ENCODE measurements around the gene TTC39C. TPM values are rescaled to one million over a fixed set of nuclear protein-coding genes. Genes with fewer than 3 reads are reported as not detected.

The TTC39C gene
- total and polyA plus RNA-seq, 2 of the 8 experiments (the other 6 are each of a cell fraction or from before 2014, with no cell fraction given) = 8.1 to 79.1 TPM

DNA sequence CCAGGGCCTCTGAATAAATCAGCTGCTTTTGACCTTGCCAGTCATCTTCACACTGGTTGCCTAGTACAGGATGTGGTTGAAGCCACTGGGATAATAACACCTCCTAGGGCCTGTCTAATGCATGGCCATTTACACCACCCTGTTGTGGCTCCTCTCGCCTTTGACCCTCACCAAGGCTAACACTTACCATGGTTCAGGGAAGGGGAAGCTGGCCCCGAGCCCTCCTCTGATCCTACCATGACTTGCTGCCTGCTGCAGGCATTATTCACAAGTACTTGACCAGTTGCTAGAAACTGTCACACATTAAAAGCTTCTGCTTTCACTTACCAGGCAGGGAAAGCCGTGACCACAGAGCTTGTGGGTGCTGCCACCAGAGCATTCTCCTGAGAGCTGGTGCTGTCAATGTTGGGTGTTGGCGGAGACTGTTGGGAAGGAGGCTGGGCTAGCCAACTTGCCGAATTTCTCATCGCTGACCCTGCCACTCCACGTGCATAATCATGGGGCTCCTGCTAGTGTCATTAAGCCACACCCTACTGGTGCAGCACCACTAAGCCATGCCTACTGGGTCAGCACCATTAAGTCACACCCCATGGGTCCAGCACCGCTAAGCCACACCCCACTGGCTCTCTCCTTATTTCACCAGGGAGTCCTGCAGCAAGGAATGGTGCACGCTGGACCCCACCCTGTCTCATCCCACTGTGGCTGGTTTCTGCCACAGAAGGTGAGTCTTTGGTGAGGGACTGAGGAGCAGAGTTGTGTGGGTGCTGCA is 47.0 kb upstream of the TTC39C start (continued):
- TF ChIP-seq NRF1 (IDR thresholded peaks at IDR 0.05; ENCODE audit: low read depth, low read length) (no peak), CBX8 (IDR thresholded peaks at IDR 0.05; ENCODE audit: borderline replicate concordance, low read depth, low read length) (no peak), SUZ12 (IDR thresholded peaks at IDR 0.05; ENCODE audit: low read length) (no peak), PHF8 (conservative IDR thresholded peaks at IDR 0.05; ENCODE audit: low read depth, low read length) (no peak), TBP (IDR thresholded peaks at IDR 0.05; ENCODE audit: low read depth, low read length) (no peak)

Data from H1 (cell line).